ENCODE data around the gene NFYC. TPM values are rescaled to one million over a fixed set of nuclear protein-coding genes. Genes with fewer than 3 reads are reported as not detected.

NFYC gene
- total RNA-seq, 1 experiment from 2014 or later = 63.3 TPM

- Histone ChIP-seq H3K36me3 (ENCODE audit: control insufficient read depth in 1 of 2, insufficient read depth in 2 of 2, low read length in 2 of 2) (no peaks in the 10 kb centered on the region), H3K79me2 (ENCODE audit: insufficient read depth, low read length) (no peaks in the 10 kb centered on the region), H3K4me2 (ENCODE audit: low read length) (no peak overlapping the region), H3K9ac (ENCODE audit: low read length) (no peak overlapping the region), H3K27ac (ENCODE audit: low read depth, low read length) (no peak overlapping the region), H3K9me3 (ENCODE audit: control insufficient read depth in 1 of 2, insufficient read depth in 1 of 2, low read depth in 1 of 2, low read length in 2 of 2) (no peaks in the 10 kb centered on the region), H2AFZ (ENCODE audit: low read depth, low read length, poor library complexity, severe bottlenecking) (no peak overlapping the region), H3K4me1 (ENCODE audit: control insufficient read depth in 1 of 2, insufficient read depth in 2 of 2, low read length in 2 of 2) (peaks cover 0 to 4% of the 10 kb centered on the region in 2 experiments; a peak in 1 of 4 replicates), H3K27me3 (ENCODE audit: insufficient read depth, low read length) (no peaks in the 10 kb centered on the region), H3K4me3 (replicated peaks in 1 of 2; ENCODE audit: low read depth in 1 of 2, low read length in 2 of 2) (no peak overlapping the region), H4K20me1 (ENCODE audit: insufficient read depth) (no peaks in the 10 kb centered on the region), H3K9me2 (ENCODE audit: insufficient read depth) (no peaks in the 10 kb centered on the region)
- CTCF ChIA-PET = no interaction called here
- no peak for ATAC-seq
- intact Hi-C loops (cut with micrococcal nuclease) = no loop called here
- no peak for DNase-seq (ENCODE audit: low read depth, low spot score)
- POLR2A ChIA-PET = interaction anchor here (1.7 kb wide), 1 partner anchor 18 kb away, joined by 5 read pairs; the partner anchor contains the start of gene NFYC
- no TSS peak for BruUV-seq (replicated peaks)
- TF ChIP-seq, protein P1, sequence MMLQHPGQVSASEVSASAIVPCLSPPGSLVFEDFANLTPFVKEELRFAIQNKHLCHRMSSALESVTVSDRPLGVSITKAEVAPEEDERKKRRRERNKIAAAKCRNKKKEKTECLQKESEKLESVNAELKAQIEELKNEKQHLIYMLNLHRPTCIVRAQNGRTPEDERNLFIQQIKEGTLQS (IDR thresholded peaks at IDR 0.05) = no peak
- TF ChIP-seq POLR2AphosphoS5 (IDR thresholded peaks at IDR 0.05; ENCODE audit: low read depth, low read length) (no peak), ZFX (IDR thresholded peaks at IDR 0.05) (no peak), RAD21 (IDR thresholded peaks at IDR 0.05; ENCODE audit: low read depth) (no peak), POLR2A (IDR thresholded peaks at IDR 0.05; ENCODE audit: borderline replicate concordance, extremely low read depth, insufficient read depth, insufficient read length) (no peak), EZH2 (IDR thresholded peaks at IDR 0.05) (no peak), SRF (IDR thresholded peaks at IDR 0.05; ENCODE audit: low read depth) (no peak), ZNF274 (IDR thresholded peaks at IDR 0.05; ENCODE audit: low read depth, low read length) (no peak), EZH2phosphoT487 (IDR thresholded peaks at IDR 0.05; ENCODE audit: borderline replicate concordance) (no peak)
- TF ChIP-seq, protein P2, sequence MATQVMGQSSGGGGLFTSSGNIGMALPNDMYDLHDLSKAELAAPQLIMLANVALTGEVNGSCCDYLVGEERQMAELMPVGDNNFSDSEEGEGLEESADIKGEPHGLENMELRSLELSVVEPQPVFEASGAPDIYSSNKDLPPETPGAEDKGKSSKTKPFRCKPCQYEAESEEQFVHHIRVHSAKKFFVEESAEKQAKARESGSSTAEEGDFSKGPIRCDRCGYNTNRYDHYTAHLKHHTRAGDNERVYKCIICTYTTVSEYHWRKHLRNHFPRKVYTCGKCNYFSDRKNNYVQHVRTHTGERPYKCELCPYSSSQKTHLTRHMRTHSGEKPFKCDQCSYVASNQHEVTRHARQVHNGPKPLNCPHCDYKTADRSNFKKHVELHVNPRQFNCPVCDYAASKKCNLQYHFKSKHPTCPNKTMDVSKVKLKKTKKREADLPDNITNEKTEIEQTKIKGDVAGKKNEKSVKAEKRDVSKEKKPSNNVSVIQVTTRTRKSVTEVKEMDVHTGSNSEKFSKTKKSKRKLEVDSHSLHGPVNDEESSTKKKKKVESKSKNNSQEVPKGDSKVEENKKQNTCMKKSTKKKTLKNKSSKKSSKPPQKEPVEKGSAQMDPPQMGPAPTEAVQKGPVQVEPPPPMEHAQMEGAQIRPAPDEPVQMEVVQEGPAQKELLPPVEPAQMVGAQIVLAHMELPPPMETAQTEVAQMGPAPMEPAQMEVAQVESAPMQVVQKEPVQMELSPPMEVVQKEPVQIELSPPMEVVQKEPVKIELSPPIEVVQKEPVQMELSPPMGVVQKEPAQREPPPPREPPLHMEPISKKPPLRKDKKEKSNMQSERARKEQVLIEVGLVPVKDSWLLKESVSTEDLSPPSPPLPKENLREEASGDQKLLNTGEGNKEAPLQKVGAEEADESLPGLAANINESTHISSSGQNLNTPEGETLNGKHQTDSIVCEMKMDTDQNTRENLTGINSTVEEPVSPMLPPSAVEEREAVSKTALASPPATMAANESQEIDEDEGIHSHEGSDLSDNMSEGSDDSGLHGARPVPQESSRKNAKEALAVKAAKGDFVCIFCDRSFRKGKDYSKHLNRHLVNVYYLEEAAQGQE (IDR thresholded peaks at IDR 0.05; ENCODE audit: low read depth) = no peak
- RAD21 ChIA-PET (ENCODE audit: low non-redundant PET in 1 of 2, low total read pairs in 2 of 2, uncharacterized antibody in 2 of 2, unreplicated experiment in 2 of 2) = no interaction called here
These were observed 18.1 kb upstream of the NFYC start for GRCh38 chr1:40673452-40673851.
